Activated CD8-positive, alpha-beta memory T cell treated with anti-CD3 and anti-CD28 coated beads for 36 hours (primary cell): ENCODE data around the gene E2F1. TPM values are rescaled to one million over a fixed set of nuclear protein-coding genes. Genes with fewer than 3 reads are reported as not detected.
"Not testable (repeated sequence)": the region's sequence is repeated elsewhere in the genome, so short reads cannot be mapped to it uniquely, and the experiment has no call there.

Experiments
- CTCF ChIA-PET: fragments of 350-600 bp; sonication (Branson Sonifier 250); formaldehyde crosslinking; loops from one replicate; lab custom pipeline; 2021; ENCODE audit warnings: antibody characterized with exemption; lab: Charles Lee
- POLR2A ChIA-PET: fragments of 350-600 bp; sonication (Branson Sonifier 250); formaldehyde crosslinking; loops from one replicate; lab custom pipeline; 2021; ENCODE audit warnings: antibody characterized with exemption; lab: Charles Lee
- total RNA-seq, 2 experiments: library from RNA; stranded (reverse); gene quantifications; one replicate each; pipeline ENCODE4 v1.2.3, GENCODE V29; 2021

E2F1 gene
- total RNA-seq, 2 experiments from 2014 or later: 79.9 to 80.7 TPM

GRCh38 chr20:33656783-33657703 is 29.1 kb downstream of the E2F1 start:
- CTCF ChIA-PET: interaction anchor here (0.9 kb wide), 1 partner anchor 10 kb away, joined by 3 read pairs; no protein-coding TSS in a partner anchor

GRCh38 chr20:33656010-33656782 is 30.0 kb downstream of the E2F1 start:
- ChIA-PET POLR2A (no interaction called here), CTCF (interaction anchor here (0.9 kb wide), 1 partner anchor 11 kb away, joined by 3 read pairs; no protein-coding TSS in a partner anchor)

More at GRCh38 chr20:33656783-33657703, 29.1 kb downstream of the E2F1 start:
- POLR2A ChIA-PET: no interaction called here

GRCh38 chr20:33655164-33655563 is 31.0 kb downstream of the E2F1 start:
- POLR2A ChIA-PET: no interaction called here
- CTCF ChIA-PET: interaction anchor here (0.6 kb wide), 1 partner anchor 12 kb away, joined by 3 read pairs; the partner anchor contains the start of gene ACTL10

GRCh38 chr20:33654680-33655161 is 31.5 kb downstream of the E2F1 start:
- ChIA-PET POLR2A (interaction anchor here (2.2 kb wide), 1 partner anchor 9 kb away, joined by 8 read pairs; no protein-coding TSS in a partner anchor), CTCF (interaction anchor here (0.6 to 4.2 kb wide), 2 partner anchors 10 to 12 kb away, joined by 3 to 22 read pairs; partner anchors contain the start of gene ACTL10)

- POLR2A ChIA-PET: interaction anchor here (0.5 to 2.2 kb wide), 3 partner anchors 10 to 199 kb away, joined by 4 to 8 read pairs (median 5); no protein-coding TSS in a partner anchor
- CTCF ChIA-PET: interaction anchor here (1.0 to 4.2 kb wide), 3 partner anchors 11 to 209 kb away, joined by 3 to 22 read pairs (median 16); partner anchors contain the start of gene ACTL10
Measured at GRCh38 chr20:33653900-33654596, 32.1 kb downstream of the E2F1 start.

- ChIA-PET POLR2A (interaction anchor here (0.5 to 2.2 kb wide), 3 partner anchors 10 to 199 kb away, joined by 4 to 8 read pairs (median 5); no protein-coding TSS in a partner anchor), CTCF (interaction anchor here (0.5 to 4.2 kb wide), 5 partner anchors 12 to 208 kb away, joined by 3 to 22 read pairs (median 5); partner anchors contain the start of gene ACTL10)
Measured at GRCh38 chr20:33653218-33653899, 32.8 kb downstream of the E2F1 start.

GRCh38 chr20:33651562-33652048 is 34.6 kb downstream of the E2F1 start:
- POLR2A ChIA-PET: interaction anchor here (1.3 kb wide), 1 partner anchor 12 kb away, joined by 5 read pairs; no protein-coding TSS in a partner anchor
- CTCF ChIA-PET: interaction anchor here (3.5 to 4.2 kb wide), 2 partner anchors 13 to 17 kb away, joined by 16 to 22 read pairs; partner anchors contain the start of gene ACTL10

- CTCF ChIA-PET: interaction anchor here (3.5 to 4.2 kb wide), 2 partner anchors 14 to 18 kb away, joined by 16 to 22 read pairs; partner anchors contain the start of gene ACTL10
- POLR2A ChIA-PET: interaction anchor here (1.3 kb wide), 1 partner anchor 13 kb away, joined by 5 read pairs; no protein-coding TSS in a partner anchor
Measured at GRCh38 chr20:33650753-33651561, 35.2 kb downstream of the E2F1 start.

- ChIA-PET POLR2A (no interaction called here), CTCF (interaction anchor here (0.9 kb wide), 1 partner anchor 193 kb away, joined by 4 read pairs; no protein-coding TSS in a partner anchor)
Measured at GRCh38 chr20:33650111-33650752, 36.0 kb downstream of the E2F1 start.

GRCh38 chr20:33649201-33649681 is 36.9 kb downstream of the E2F1 start:
- ChIA-PET POLR2A (no interaction called here), CTCF (interaction anchor here (0.6 to 1.6 kb wide), 4 partner anchors 9 to 192 kb away, joined by 3 to 5 read pairs (median 4); no protein-coding TSS in a partner anchor)

- ChIA-PET CTCF (interaction anchor here (0.6 to 1.6 kb wide), 4 partner anchors 8 to 191 kb away, joined by 3 to 5 read pairs (median 4); no protein-coding TSS in a partner anchor), POLR2A (no interaction called here)
Measured at GRCh38 chr20:33648396-33649004, 37.7 kb downstream of the E2F1 start.

GRCh38 chr20:33647603-33648395 is 38.4 kb downstream of the E2F1 start:
- CTCF ChIA-PET: interaction anchor here (1.1 to 1.6 kb wide), 2 partner anchors 8 to 190 kb away, joined by 4 read pairs; no protein-coding TSS in a partner anchor
- POLR2A ChIA-PET: no interaction called here

- CTCF ChIA-PET, POLR2A ChIA-PET: not testable (repeated sequence)
Measured at GRCh38 chr20:33646959-33647602, 39.1 kb downstream of the E2F1 start.

GRCh38 chr20:33646191-33646590 is 40.0 kb downstream of the E2F1 start:
- ChIA-PET CTCF (interaction anchor here (0.6 to 0.7 kb wide), 2 partner anchors 61 to 281 kb away, joined by 3 read pairs; no protein-coding TSS in a partner anchor), POLR2A (no interaction called here)
